Head of caudate nucleus (tissue), 42 donors: ENCODE data around the gene SHC1.

Source experiments
- DNase-seq, 42 donors: peaks; one replicate each; pipeline versions ENCODE4 v3.0.0 to v3.0.0-alpha.2; 2020 to 2021; ENCODE audit warnings: mixed read lengths in 7 of 42
- intact Hi-C: fragments of 100-400 bp; cut with DNase I; formaldehyde crosslinking; loops from one replicate; pipeline ENCODE4 v1.15.0; 2022

Gene SHC1

DNA sequence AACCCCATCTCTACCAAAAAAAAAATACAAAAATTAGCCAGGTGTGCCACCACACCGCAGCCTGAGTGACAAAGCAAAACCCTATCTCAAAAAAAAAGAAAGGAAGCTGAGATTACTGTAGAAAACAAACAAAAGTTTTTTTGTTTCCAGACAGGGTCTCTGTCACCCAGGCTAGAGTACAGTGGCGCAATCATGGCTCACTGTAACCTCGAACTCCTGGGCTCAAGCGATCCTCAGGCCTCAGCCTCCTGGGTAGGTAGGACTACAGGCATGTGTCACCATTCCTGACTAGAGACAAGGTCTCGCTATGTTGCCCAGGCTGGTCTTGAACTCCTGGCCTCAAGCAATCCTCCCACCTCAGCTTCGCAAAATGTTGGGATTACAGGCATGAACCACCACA is 6.2 kb downstream of the SHC1 start:
- intact Hi-C loops = no loop called here
- DNase-seq = no peak

DNA sequence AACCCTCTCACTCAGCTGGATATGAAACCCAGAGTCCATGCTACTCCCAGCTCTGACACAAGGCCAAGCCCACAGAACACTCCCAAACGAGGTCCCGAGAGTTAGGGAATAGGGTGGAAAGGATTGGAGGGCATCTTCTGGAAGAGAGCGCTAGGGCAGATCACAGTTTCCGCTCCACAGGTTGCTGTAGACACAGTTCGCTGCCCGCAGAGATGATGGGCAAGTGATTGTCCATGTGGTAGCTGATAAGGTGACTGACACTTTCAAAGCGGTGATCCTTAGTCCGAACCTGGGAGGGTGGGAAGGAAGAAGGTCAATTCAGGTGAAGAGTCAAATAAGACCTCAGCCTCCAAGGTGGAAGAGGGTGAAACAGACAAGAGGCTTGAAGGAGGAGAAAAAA is 6.9 kb downstream of the SHC1 start:
- DNase-seq = no peak
- intact Hi-C loops = no loop called here

DNA sequence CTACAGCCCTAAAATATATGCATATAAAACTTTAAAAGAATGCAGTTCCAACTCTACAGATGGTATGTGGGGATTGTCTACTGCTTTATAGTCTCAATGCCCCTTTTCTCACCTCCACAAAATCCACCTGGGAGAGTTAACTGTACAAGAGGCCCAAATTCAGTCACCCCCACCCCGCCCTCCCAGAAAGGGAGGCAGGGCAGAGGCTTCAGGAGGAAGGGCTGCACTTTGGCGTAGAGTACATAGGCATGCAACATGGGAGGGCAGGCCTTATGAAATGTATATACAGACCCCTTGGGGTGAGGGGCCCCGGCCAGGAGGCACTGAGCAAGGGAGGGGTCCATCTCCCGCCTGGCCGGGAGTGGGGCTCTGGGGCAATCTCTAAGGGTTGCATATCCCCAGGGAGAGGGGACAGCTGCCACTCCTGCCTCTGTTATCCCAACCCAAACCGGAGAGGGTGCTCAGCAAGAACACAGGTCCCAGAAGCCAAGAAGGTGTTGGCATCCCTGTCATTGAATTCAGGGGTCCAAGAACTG is 7.7 kb downstream of the SHC1 start:
- intact Hi-C loops = no loop called here
- DNase-seq = no peak

DNA sequence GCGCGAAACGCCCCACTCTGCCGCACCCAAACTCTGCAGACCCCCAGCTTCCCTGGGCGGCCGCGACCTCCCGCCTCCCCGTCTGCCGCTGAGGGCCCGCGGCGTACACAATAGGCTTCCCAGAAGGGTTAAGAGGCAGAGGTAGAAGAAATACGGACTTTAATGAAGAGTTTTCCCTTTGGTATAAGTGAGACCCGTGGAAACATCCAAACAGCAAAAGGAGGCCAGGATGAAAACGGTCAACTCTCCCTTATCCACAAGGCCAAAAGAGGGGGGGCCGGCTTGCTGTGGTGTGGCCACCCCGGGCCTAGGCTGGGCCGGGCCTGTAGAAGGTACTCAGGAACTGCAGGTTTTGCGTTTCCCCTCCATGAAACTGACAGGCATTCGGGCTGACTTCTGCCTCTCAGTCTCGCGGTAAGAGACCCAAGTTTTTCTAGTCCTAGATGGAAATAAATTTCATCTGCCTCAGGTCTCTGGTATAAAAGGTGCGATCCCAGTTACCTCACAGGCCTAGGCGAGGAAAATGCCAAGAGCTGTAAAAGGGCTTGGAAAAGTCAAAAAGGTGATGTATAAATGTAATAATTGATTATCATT is 8.3 kb downstream of the SHC1 start:
- DNase-seq = peak in 18 of 42 donors; percentile 12 to 71 (median 40)
- intact Hi-C loops = no loop called here

DNA sequence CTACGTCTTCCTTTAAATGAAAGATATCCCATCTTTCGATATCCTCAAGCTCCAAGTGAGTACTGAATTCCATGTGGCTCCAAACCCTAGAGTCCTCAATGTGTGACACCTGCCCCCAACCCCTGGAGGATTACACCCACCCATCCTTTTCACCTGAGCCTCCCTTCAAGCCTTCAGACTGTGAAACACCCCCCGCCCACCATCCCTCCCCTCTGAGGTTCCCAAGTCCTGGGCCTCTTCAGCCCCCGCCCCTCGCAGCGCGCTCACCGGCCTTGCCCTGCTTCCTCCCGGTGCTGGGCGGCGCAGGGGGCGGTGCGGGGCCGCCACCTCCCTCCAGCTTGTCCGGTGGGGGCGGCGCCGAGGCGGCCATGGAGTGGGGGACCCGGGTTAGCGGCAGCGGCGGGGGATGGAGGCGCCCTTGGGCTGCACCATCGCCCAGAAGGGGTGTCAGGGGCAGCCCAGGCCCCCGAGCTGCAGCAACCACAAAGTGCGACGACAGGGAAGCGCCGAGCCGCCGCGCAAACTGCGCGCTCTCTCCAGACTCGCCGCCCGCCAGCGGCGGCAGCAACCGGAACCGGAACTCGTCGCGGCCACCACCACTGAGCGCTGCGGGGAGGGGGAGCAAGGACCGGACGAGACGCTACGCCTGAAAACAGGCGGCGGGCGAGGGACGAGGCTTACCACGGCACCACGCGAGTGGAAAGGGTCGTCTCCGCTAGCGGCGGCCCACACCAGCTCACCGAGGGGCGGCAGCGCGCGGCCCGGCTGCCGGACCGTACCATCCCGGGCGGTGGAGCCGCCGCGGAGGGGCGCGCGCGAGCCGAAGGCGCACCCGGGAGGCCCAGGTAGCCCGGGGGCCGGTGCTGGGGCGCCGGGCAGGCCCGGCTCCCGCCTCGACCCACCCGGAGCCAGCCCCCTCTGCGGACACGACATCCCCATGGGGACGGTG is 9.1 kb downstream of the SHC1 start, which contains the start of gene PYGO2:
TSS of gene PYGO2 (minus strand) at position 576 of the 949 bp plus-strand sequence. CDS start at position 370, 206 bp downstream.
- DNase-seq = peak in 41 of 42 donors; percentile 63 to 90 (median 83)
- intact Hi-C loops = no loop called here

DNA sequence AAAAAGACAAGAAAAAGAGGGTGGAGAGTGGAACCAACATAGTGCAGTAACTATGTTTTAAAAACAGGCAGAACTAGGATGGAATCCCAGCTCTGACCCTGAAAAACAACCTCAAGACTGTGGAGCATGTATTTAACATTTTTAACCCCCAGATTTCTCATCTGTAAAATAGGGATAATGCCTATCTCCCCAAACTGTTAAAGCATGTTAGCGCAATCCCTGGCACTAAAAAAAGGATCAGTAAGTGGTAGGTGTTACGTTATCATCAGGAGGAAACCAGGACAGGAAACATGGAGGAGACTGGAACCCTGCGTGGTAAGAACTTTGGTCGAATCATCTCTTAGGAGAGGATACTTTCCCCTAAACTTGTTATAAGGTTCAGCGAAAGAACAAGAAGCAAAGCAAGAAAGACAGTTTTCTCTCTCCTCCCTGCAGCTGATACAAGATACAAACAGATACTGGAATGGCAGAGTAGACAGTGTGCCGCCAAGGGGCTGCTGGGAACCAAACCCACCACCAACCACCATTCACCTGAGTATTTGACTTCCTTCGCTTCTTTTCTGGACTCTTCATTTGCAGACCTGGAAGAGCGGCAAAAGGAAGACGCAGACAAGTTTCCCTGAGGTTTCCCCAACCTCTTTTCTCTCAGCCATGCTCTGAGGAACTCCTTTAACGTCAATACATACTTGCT is 10.0 kb downstream of the SHC1 start:
- DNase-seq = no peak
- intact Hi-C loops = no loop called here

DNA sequence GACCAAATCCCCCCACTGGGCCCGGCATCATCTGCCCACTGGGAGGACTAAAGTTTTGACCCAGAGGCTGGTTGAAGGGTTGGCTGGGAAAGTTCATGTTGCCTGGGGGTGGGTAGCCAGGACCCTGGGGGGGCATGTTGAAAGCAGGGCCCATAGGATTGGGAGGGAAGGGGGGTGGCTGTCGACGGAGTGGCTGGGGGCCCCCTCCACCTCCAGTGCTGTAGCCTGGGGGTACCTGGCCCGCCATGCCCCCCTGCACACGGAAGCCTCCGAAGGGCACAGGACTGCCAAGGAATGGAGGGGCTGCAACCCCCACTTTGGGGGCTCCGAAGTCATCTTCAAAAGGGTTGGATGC is 11.1 kb downstream of the SHC1 start:
- no peak for DNase-seq
- intact Hi-C loops = no loop called here

DNA sequence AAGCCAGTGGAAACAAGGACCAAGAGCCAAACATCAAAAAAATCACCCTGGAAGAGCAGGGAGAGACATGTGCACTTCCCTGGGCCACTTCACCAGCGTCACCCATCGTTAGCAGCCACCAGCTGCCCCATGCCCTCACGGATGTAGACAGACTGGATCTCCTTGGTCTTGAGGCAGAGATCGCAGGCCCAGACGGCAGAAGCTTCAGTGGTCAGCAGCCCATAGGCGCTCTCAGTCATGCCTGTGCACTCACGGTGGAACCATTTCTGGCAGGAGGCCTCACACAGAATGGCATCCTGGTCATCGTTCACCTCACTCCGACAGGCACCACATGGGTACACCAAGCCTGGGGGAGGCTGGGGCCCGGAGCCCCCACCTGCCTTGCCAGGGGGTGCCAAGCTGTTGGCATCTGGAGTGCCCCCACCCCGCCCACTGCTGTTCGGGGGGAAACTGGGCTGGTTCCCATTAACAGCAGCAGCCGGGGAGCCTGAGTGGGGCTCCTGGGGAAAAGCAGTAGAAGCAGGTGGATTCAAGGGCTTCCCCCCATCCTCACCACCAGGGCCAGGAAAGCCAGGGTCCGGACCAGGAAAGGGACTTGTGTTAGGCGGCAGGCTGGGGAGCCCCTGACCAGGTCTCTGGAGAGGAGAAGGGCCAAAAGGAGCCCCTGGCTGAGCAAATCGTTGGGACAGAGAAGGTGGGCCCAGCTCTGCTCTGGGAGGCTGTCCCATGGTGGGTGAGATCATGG is 11.7 kb downstream of the SHC1 start:
- no peak for DNase-seq
- intact Hi-C loops = no loop called here

DNA sequence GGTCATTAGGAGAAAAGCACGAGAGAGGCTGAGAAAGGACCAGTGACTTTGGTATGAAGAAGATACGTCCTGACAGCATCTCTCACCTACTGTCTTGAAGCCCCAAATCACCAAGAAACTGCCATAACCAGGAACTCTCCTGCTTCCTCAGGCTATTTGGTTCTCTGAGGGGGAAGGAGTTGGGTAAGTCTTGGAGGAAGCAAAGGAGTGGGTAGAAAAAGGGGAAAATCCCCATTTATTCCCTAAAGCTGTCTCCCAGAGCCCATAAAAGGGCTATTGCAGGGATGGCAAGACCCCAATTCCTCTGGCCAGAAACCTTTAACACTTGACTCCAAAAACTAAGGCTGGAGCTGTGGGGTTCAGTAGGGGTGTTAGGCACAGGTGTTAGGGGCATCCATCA is 12.5 kb downstream of the SHC1 start:
- intact Hi-C loops = no loop called here
- DNase-seq = no peak

DNA sequence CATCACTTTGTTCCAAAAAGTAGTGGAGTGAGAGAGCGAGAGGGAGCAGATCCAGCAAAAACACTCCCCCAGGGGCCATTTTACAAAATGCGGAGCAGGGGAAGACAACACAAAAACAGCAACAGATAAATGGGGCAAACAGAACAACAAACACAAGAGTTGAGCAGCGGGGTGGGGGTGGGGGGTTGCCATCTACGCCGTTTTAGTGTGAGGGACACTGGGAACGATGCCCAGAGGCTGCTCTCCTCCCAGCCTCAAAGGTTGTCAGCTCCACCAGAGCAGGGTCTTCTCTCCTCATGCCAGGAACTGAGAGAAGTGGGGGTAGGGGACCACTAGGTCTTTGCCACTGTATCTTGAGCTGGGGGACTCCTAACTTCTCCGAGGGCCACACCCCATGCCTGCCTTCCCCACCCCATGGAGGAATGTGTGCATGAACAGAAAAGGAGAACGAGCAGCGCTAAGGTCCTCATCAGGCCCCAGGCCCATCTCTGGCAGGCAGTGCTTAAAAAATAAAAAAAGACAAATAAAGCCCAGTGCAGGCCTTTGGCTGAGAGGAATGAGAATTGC is 13.4 kb downstream of the SHC1 start:
- DNase-seq = no peak
- intact Hi-C loops = no loop called here

DNA sequence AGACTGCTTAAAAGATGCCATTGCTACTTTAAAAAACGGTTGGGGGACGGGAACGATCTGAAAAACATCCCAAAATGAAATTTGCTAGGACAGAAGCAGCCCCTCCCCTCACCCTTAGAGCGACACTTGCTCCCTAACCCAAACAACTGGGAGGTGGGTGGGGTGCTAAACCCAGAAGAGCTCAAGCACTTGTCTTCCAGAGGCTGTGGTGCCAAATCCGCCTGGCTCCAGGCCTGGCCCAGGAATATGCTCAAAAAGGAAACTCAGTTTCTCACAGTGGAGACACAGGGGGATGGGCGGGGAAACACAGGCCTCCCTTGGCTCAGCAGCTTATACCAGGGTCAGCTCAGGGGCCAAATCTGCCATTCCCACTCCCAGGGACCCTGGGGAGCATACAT is 14.0 kb downstream of the SHC1 start:
- intact Hi-C loops = no loop called here
- DNase-seq = peak in 27 of 42 donors; percentile 13 to 71 (median 48)

DNA sequence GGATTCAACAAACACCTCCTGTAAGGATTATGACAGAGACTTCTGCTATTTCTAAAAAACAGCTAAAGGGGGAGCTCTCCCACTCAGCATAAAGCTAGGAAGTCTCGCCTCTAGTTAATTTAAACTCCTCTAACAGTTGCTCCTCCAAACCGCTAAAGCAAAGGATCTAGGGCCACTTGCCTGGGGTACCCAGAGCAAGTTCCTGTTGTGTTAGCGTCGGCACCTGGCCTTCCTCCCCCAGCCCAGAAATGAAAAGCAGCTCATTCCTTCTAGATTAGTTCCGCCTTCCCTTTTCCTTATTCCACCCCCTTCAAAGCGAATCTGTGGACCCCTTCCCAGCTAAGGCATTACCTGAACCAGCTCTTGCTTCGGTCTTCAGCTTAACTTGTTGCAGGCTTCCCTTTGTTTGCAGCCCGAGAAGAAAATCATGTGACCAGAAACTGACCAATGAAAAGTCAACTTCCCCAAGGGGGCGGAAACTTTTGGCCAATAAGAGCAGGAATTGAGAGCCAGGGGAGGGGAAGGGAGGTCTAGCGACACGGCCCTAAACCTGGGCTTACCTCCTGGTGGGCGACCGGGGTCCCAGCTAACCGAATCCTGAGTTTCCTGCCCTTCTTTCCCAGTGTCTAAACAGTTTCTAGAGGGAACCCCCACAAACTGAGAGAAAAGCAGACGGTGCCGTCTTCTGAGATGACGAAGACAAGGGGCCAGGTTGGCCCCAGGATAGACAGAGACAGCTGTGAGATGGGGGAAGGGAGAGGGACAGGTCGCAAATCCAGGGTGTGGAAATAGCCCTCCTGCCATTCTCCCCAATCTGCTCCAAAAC is 14.6 kb downstream of the SHC1 start, which contains the start of gene PBXIP1:
TSS of gene PBXIP1 (minus strand) at position 382 of the 826 bp plus-strand sequence. CDS start 2,378 bp downstream, outside the sequence.
- intact Hi-C loops = no loop called here

DNA sequence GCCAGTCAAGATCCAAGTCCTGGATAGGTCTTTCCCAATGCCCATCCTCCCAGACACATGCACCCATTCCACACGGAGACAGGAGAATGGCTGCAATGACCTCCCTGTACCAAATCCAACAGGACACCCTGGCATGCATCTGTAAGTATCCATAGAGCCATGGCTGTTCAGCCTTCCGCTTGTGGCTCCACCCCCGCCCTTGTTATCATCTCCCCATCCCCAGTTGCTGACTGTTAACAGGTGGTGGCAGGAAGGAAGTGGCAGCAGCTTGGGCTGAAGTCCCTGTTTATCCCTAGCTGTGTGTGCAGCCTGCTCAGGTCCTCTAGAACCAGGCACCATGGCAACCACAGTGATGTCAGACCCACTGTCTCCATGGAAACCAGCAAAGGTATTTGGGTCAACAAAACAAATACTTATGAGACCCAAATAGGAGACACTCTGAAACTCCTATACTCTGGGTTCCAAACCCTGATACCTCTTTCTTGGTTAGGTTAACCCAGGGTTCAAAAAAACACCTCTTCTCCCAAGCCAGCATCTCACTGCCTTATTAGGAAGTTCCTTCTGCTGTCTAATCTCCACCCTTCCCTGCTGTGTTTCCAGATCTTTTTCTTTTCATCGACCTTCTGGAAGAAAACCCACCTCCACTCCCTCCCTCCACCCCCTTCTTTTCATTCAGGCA is 15.4 kb downstream of the SHC1 start:
- intact Hi-C loops = no loop called here
- peak in 41 of 42 donors; percentile 43 to 91 (median 71) for DNase-seq

More for the DNA sequence above, 14.6 kb downstream of the SHC1 start, which contains the start of gene PBXIP1:
- DNase-seq = peak; percentile 27 to 92 (median 77)

DNA sequence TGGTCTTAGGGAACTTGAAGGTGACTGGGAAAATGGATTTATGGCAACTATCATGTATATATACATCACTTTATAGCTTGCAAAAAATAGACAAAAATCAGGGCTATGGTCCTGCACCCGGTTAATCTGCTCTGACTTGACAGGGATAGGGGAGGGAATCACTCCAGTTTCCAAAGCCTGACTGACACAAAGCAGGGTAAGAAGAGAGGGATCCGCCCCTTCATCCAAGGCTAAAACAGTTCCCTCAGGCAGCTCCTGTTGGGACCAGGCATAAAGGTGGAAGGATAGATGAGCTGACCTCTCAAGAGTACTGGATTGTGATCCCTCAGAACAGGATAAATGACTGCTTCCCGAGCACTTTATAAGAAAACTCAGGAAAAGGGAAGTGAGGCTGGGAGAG is 16.0 kb downstream of the SHC1 start:
- DNase-seq = no peak
- intact Hi-C loops = no loop called here

DNA sequence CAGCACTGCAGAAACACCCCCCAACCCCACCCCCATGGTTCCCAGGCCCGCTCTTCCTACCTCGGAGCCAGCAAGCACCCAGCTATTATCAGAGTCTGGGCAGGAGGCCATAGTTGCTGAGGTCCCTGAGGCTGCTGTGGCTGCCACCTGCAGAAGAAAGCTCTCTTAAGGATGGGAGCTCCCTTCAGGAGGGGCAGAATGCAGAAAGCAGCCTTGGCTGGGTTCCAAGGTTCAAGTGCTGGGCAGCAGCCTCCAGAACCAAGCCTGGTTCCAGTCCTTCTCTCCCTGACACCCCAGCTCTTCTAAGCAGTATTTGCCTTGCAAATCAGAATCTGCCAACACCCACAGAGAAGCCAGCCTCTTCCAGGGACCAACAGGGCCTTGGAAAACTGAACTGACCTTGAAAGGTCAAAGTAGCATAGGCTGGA is 16.9 kb downstream of the SHC1 start:
- peak in 6 of 42 donors; percentile 25 to 61 (median 40) for DNase-seq
- intact Hi-C loops = no loop called here

DNA sequence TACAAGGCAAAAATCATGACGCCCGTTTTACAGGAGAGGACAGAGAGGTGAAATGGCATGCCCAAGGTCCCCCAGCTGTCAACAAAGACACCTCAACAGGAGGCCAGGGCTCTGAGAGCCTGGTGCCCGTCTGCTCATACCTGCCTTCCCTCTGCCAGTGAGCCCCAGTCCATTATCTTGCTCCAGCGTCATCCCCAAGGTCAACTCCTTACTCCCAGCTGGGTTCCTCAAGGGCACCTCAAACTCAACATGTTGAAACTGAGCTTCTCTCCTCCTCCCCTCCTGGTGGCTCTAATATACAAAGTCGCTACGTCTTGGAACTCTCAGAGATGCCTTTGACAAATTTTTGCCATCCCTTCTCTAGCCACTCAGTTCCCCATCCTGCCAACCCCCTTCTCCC is 17.9 kb downstream of the SHC1 start:
- no peak for DNase-seq
- intact Hi-C loops = no loop called here
